ENCODE measurements around the gene ATP13A4. TPM values are rescaled to one million over a fixed set of nuclear protein-coding genes. Genes with fewer than 3 reads are reported as not detected.

Gene ATP13A4
- total RNA-seq, 6 experiments from 2014 or later = not detected

DNA sequence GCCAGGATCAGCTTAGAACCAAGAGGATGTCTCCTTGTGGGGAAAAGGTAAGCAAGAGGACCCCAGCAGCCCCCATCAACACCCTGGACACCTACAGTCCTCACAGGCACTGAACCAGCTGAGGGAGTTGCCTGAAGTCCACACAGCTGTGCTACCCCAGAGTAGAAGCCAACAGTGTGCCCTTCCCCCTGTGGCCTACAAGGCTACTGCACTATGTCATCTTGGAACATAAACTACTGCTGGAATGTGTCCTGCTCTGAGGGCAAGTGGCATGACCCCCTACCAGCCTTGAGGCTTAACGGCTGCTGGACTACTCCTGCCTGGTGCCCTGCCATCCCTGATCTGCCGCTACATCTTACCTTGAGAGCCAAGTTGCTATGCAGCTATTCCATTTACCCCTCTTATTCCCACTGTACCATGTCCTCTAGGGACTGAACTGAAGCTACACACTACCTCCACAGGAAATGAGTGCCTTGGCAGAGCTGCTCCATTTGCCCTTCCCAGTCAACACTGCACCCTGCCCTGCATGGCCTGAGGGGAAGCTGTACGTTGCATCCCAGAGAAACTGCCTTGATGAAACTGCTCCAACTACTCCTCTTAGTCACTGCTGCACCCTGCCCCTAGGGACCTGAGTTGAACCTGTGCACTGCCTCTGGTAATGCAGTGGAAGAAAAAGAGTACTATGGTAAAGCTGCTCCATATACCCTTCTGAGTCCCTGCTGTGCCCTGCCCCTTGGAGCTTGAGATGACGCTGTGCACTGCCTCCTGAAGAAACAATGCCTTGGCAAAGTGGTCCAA lies 135.9 kb downstream of the ATP13A4 start:
- Mint-ChIP-seq H3K4me3 (no peak overlapping the region), H3K27me3 (ENCODE audit: insufficient read depth) (no peaks in the 10 kb centered on the region; the same call in 1 of the 2 replicates), H3K27ac (no peak overlapping the region), H3K36me3 (ENCODE audit: low read depth) (peaks cover 5% of the 10 kb centered on the region; the same call in 1 of the 2 replicates), H3K4me1 (ENCODE audit: low read depth) (no peaks in the 10 kb centered on the region), H3K9me3 (peaks cover 60% of the 10 kb centered on the region)
- DNase-seq = no peak
- TF ChIP-seq, protein P1, sequence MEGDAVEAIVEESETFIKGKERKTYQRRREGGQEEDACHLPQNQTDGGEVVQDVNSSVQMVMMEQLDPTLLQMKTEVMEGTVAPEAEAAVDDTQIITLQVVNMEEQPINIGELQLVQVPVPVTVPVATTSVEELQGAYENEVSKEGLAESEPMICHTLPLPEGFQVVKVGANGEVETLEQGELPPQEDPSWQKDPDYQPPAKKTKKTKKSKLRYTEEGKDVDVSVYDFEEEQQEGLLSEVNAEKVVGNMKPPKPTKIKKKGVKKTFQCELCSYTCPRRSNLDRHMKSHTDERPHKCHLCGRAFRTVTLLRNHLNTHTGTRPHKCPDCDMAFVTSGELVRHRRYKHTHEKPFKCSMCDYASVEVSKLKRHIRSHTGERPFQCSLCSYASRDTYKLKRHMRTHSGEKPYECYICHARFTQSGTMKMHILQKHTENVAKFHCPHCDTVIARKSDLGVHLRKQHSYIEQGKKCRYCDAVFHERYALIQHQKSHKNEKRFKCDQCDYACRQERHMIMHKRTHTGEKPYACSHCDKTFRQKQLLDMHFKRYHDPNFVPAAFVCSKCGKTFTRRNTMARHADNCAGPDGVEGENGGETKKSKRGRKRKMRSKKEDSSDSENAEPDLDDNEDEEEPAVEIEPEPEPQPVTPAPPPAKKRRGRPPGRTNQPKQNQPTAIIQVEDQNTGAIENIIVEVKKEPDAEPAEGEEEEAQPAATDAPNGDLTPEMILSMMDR (IDR thresholded peaks at IDR 0.05) = no peak

DNA sequence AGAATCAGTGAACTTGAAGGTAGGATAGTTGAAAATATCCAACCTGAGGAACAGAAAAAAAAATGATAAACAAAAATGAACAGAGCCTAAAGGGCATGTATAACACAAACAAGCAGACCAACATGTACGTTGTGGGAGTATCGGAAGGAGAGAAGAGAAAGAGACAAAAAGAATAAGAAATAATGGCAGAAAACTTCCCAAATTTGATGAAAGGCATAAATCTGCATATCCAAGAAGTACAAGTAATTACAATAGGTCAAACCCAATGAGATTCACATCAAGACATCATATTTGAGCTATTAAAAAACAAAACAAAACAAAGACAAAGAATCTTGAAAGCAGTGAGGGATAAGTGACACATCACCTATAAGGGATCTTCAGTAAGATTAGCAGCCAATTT lies 138.1 kb downstream of the ATP13A4 start:
- DNase-seq = no peak
- Mint-ChIP-seq H3K4me1 (ENCODE audit: low read depth) (no peaks in the 10 kb centered on the region), H3K27me3 (ENCODE audit: insufficient read depth) (no peaks in the 10 kb centered on the region; the same call in 1 of the 2 replicates), H3K36me3 (ENCODE audit: low read depth) (peaks cover 5% of the 10 kb centered on the region; the same call in 1 of the 2 replicates), H3K9me3 (peaks cover 59% of the 10 kb centered on the region), H3K27ac (no peak overlapping the region), H3K4me3 (no peak overlapping the region)
- TF ChIP-seq, protein P1 (IDR thresholded peaks at IDR 0.05) = no peak

DNA sequence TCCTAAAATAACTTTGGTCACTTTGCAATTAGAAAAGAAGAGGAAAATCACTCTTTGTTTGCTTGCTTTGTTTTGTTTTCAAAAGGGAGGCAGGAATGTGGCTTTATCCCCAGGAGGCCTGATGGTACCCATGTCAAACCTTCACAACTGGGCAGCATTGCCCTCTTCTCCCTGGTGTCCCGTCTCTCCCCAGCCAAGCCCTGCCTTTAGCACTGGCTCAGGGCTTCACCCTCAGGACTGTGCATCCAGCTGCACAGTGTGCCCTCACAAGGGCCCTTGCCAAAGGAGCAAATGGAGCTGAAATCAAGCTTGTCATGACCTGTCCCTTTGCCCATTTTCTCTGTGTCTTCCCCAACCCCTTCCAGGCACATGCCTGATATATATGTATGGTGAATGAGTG lies 147.0 kb downstream of the ATP13A4 start:
- no peak overlapping the region for H3K27ac Mint-ChIP-seq
- DNase-seq = no peak

DNA sequence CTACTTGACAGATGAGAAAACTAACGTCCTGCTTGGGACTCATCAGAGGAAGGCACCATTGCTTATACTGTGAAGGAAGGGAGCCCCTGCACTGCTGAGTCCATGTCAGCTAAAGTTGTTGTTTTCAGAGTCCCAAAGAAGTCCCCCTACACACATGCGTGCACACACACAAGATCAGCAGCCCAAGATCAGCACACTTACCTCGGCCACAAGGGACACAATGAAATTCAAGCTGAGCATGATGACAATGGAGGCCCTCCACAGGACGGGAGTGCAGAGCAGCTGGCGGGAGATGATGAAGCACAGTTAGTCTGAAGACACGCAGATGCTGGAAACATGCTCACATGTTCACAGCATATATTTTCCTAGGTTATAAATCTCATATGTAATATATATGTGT lies 147.6 kb downstream of the ATP13A4 start:
- no peak overlapping the region for H3K27ac Mint-ChIP-seq

More for the DNA sequence above, 147.0 kb downstream of the ATP13A4 start:
- Mint-ChIP-seq H3K9me3 (peaks cover 43% of the 10 kb centered on the region), H3K27me3 (ENCODE audit: insufficient read depth) (no peaks in the 10 kb centered on the region; the same call in 1 of the 2 replicates), H3K4me1 (ENCODE audit: low read depth) (no peaks in the 10 kb centered on the region), H3K4me3 (no peak overlapping the region), H3K36me3 (ENCODE audit: low read depth) (no peaks in the 10 kb centered on the region)
- TF ChIP-seq, protein P1 (IDR thresholded peaks at IDR 0.05) = no peak

DNA sequence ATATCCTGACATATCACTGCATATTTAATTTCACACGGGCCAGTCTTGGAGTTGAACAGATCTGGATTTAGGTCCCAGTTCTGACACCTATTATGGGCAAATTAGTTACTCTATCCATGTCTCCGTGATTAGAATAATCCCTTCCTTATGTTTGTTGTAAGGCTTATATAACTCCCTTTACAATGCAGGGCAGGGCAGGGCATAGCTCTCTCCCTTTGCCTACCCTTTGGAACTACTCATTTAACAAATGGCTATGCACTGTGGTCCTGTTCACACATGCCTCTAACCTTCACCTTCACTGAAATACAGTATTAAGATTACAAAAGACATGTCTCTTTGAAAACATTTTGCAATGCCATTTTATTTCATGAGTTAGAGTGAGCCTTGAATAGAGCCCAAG lies 151.4 kb downstream of the ATP13A4 start:
- no peaks in the 10 kb centered on the region for H3K4me1 Mint-ChIP-seq (ENCODE audit: low read depth)
- DNase-seq = no peak
- H3K27me3 Mint-ChIP-seq (ENCODE audit: insufficient read depth) = no peaks in the 10 kb centered on the region; the same call in 1 of the 2 replicates
- peaks cover 44% of the 10 kb centered on the region for H3K9me3 Mint-ChIP-seq
- H3K27ac Mint-ChIP-seq = no peak overlapping the region
- no peaks in the 10 kb centered on the region for H3K36me3 Mint-ChIP-seq (ENCODE audit: low read depth)
- H3K4me3 Mint-ChIP-seq = no peak overlapping the region
- TF ChIP-seq, protein P1 (IDR thresholded peaks at IDR 0.05) = no peak

More for the DNA sequence above, 147.6 kb downstream of the ATP13A4 start:
- H3K36me3 Mint-ChIP-seq (ENCODE audit: low read depth) = no peaks in the 10 kb centered on the region
- H3K9me3 Mint-ChIP-seq = peaks cover 42% of the 10 kb centered on the region
- H3K4me3 Mint-ChIP-seq = no peak overlapping the region
- no peaks in the 10 kb centered on the region for H3K4me1 Mint-ChIP-seq (ENCODE audit: low read depth)
- no peak for DNase-seq
- no peaks in the 10 kb centered on the region; the same call in 1 of the 2 replicates for H3K27me3 Mint-ChIP-seq (ENCODE audit: insufficient read depth)
- TF ChIP-seq, protein P1 (IDR thresholded peaks at IDR 0.05) = no peak

Data from HFFc6 (cell line).